Neural crest cell (in vitro differentiated cells): ENCODE results near the gene ATP8A1. TPM values are rescaled to one million over a fixed set of nuclear protein-coding genes. Genes with fewer than 3 reads are reported as not detected.

Source experiments
- DNase-seq: peaks from one replicate; pipeline ENCODE4 v3.0.0; 2021; ENCODE audit warnings: low read depth, mixed read lengths, low spot score
- H3K27ac Mint-ChIP-seq: one replicate; pipeline ENCODE4 v1.8.0; 2021; ENCODE audit warnings: mild to moderate bottlenecking, mixed read lengths; ENCODE audit not compliant: unreplicated experiment
- H3K27me3 Mint-ChIP-seq: 2 replicates; pipeline ENCODE4 v1.8.0; 2021; ENCODE audit warnings: low read depth, mild to moderate bottlenecking, mixed read lengths
- H3K36me3 Mint-ChIP-seq: 2 replicates; pipeline ENCODE4 v1.8.0; 2021; ENCODE audit warnings: low read depth, mild to moderate bottlenecking, mixed read lengths
- H3K4me1 Mint-ChIP-seq: 2 replicates; pipeline ENCODE4 v1.8.0; 2021; ENCODE audit warnings: mixed read lengths
- H3K4me3 Mint-ChIP-seq: one replicate; pipeline ENCODE4 v1.8.0; 2021; ENCODE audit warnings: mild to moderate bottlenecking, mixed read lengths
- H3K9me3 Mint-ChIP-seq: 2 replicates; pipeline ENCODE4 v1.8.0; 2021; ENCODE audit warnings: mixed read lengths
- total RNA-seq: library from RNA; stranded (reverse); gene quantifications from 2 replicates; pipeline ENCODE4 v1.2.1, GENCODE V29; 2021
- TF ChIP-seq, protein P1 (sequence below): fragments of 200-600 bp; sonication (generic); conservative IDR thresholded peaks from 2 replicates; pipeline ENCODE4 v1.5.0; 2021; ENCODE audit warnings: antibody characterized with exemption, mild to moderate bottlenecking

The ATP8A1 gene
- total RNA-seq, 1 donor from 2014 or later = 11.9 TPM

- DNase-seq = no peak
- TF ChIP-seq, protein P1, sequence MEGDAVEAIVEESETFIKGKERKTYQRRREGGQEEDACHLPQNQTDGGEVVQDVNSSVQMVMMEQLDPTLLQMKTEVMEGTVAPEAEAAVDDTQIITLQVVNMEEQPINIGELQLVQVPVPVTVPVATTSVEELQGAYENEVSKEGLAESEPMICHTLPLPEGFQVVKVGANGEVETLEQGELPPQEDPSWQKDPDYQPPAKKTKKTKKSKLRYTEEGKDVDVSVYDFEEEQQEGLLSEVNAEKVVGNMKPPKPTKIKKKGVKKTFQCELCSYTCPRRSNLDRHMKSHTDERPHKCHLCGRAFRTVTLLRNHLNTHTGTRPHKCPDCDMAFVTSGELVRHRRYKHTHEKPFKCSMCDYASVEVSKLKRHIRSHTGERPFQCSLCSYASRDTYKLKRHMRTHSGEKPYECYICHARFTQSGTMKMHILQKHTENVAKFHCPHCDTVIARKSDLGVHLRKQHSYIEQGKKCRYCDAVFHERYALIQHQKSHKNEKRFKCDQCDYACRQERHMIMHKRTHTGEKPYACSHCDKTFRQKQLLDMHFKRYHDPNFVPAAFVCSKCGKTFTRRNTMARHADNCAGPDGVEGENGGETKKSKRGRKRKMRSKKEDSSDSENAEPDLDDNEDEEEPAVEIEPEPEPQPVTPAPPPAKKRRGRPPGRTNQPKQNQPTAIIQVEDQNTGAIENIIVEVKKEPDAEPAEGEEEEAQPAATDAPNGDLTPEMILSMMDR = no peak
- Mint-ChIP-seq H3K36me3 (no peaks in the 10 kb centered on the region), H3K4me3 (no peak overlapping the region), H3K9me3 (no peaks in the 10 kb centered on the region), H3K27ac (no peak overlapping the region), H3K27me3 (no peaks in the 10 kb centered on the region), H3K4me1 (peaks cover 5% of the 10 kb centered on the region)
Observed at GRCh38 chr4:42605264-42605663, 51.6 kb downstream of the ATP8A1 start.

DNA sequence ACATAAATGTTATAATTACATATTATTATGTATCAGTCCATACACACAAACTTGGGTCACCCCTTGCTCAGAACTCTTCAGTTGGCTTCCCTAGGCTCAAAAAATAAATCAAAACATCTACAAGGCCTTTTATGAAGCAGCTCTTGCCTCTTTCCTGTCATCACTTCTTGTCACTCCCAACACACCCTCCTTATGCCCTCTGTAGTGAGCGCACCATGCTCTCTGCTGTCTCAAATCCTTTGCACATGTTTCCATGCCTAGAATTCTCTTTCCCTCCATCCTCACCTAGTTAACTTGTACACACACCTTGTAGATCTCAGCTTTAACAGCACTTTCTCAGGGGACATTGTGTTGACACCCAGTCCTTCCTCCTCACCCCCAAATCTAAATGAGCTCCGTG is 53.0 kb downstream of the ATP8A1 start:
- Mint-ChIP-seq H3K4me1 (no peaks in the 10 kb centered on the region), H3K27ac (no peak overlapping the region), H3K4me3 (no peak overlapping the region), H3K27me3 (no peaks in the 10 kb centered on the region), H3K9me3 (no peaks in the 10 kb centered on the region), H3K36me3 (no peaks in the 10 kb centered on the region)
- TF ChIP-seq, protein P1 = no peak
- no peak for DNase-seq

- DNase-seq = no peak
- H3K4me3 Mint-ChIP-seq = no peak overlapping the region
- H3K9me3 Mint-ChIP-seq = no peaks in the 10 kb centered on the region
- TF ChIP-seq, protein P1 = no peak
- H3K27me3 Mint-ChIP-seq = no peaks in the 10 kb centered on the region
- H3K36me3 Mint-ChIP-seq = no peaks in the 10 kb centered on the region
- H3K4me1 Mint-ChIP-seq = no peaks in the 10 kb centered on the region
- no peak overlapping the region for H3K27ac Mint-ChIP-seq
Observed at GRCh38 chr4:42600578-42600977, 56.3 kb downstream of the ATP8A1 start.

DNA sequence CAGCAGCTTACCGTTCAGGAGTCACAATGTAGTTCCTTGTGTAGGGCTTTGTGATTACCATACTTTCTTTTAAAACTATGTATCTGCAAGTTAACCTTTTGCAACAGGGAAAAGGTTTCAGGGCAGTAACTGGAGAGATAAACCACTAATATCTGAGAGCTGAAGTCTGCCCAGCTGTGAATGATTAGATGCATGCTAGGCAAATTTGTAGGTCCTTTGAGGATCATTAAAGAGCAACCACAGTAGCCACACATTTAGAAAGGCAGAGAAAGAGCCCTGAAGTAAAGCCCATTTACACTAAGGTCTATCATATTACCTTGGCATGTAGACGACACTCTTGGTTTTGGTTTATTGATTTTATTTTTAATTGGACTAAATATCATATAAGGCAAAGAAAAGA is 60.0 kb downstream of the ATP8A1 start:
- Mint-ChIP-seq H3K9me3 (no peaks in the 10 kb centered on the region), H3K27ac (no peak overlapping the region), H3K27me3 (no peaks in the 10 kb centered on the region), H3K4me3 (no peak overlapping the region), H3K36me3 (no peaks in the 10 kb centered on the region), H3K4me1 (peaks cover 6% of the 10 kb centered on the region)
- TF ChIP-seq, protein P1 = no peak
- DNase-seq = no peak

DNA sequence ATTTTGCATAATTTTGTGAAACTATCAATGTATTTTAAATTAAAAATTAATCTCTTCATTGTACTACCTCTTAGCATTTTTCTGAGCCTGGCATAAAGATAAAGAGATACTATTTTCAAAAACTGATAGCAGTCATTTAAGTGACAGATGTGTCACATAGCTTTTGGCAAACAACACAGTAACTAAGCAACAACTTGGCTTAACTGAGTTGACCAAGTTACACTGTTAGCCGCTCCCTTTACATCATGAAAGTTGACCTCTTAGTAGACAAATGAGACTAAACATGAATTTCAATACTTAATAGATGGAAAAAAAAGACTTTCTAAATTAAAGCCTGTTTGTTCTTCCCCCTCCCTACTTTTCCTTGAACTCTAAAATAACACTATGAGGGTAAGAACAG is 62.0 kb downstream of the ATP8A1 start:
- Mint-ChIP-seq H3K27me3 (no peaks in the 10 kb centered on the region), H3K27ac (no peak overlapping the region), H3K4me1 (peaks cover 6% of the 10 kb centered on the region), H3K9me3 (no peaks in the 10 kb centered on the region), H3K36me3 (no peaks in the 10 kb centered on the region), H3K4me3 (no peak overlapping the region)
- TF ChIP-seq, protein P1 = no peak
- DNase-seq = no peak

- DNase-seq = no peak
- TF ChIP-seq, protein P1 = no peak
- no peaks in the 10 kb centered on the region for H3K27me3 Mint-ChIP-seq
- no peak overlapping the region for H3K4me3 Mint-ChIP-seq
- no peaks in the 10 kb centered on the region for H3K9me3 Mint-ChIP-seq
- H3K27ac Mint-ChIP-seq = no peak overlapping the region
- H3K36me3 Mint-ChIP-seq = no peaks in the 10 kb centered on the region
- H3K4me1 Mint-ChIP-seq = no peaks in the 10 kb centered on the region
Observed at GRCh38 chr4:42588909-42589308, 68.0 kb downstream of the ATP8A1 start.
